HCT116 (cell line): ENCODE measurements around the gene SLC43A3. TPM values are rescaled to one million over a fixed set of nuclear protein-coding genes. Genes with fewer than 3 reads are reported as not detected.

Experiments
- ATAC-seq: fragments of 200-7000 bp; cut with Tn5 transposase; 2 replicates; pipeline ENCODE4 v1.9.1; 2020; ENCODE audit warnings: mild to moderate bottlenecking, moderate library complexity
- BruUV-seq: library from RNA; stranded (reverse); fragments of 400-500 nt; replicated peaks from 2 replicates; lab custom pipeline; 2021; lab: Mats Ljungman, UMichigan
- CTCF ChIA-PET: fragments of 300-600 bp; sonication (Branson Sonifier 250); formaldehyde crosslinking; loops from one replicate; lab custom pipeline; 2021; ENCODE audit warnings: antibody characterized with exemption; lab: Charles Lee
- POLR2A ChIA-PET: fragments of 300-600, 350-600 bp; sonication (Branson Sonifier 250); formaldehyde crosslinking; loops from one replicate; lab custom pipeline; 2021; ENCODE audit warnings: antibody characterized with exemption; lab: Charles Lee
- RAD21 ChIA-PET, 2 experiments: fragments of 300-600 bp; sonication (Branson Sonifier 250); formaldehyde crosslinking; loops; one replicate each; lab custom pipeline; 2023; ENCODE audit warnings: low total read pairs in 2 of 2; ENCODE audit not compliant: uncharacterized antibody in 2 of 2, unreplicated experiment in 2 of 2, low non-redundant PET in 1 of 2; lab: Charles Lee
- DNase-seq: peaks from one replicate; pipeline ENCODE4 v3.0.0-alpha.2; 2010; ENCODE audit warnings: low read depth, low spot score
- H2AFZ ChIP-seq: fragments of 200-600 bp; shearing (Covaris generic), sonication (generic); 2 replicates; pipeline ENCODE4 v1.6.1; 2017; ENCODE audit warnings: low read depth, mixed run types, mixed read lengths, antibody characterized with exemption, low read length; ENCODE audit not compliant: poor library complexity, severe bottlenecking
- H3K27ac ChIP-seq: 2 replicates; pipeline ENCODE4 v1.5.1; 2012; ENCODE audit warnings: low read depth, low read length
- H3K27me3 ChIP-seq: fragments of 200-600 bp; sonication (generic); 2 replicates; pipeline ENCODE4 v1.6.1; 2016; ENCODE audit warnings: mixed run types, low read length, mixed read lengths; ENCODE audit not compliant: insufficient read depth
- H3K36me3 ChIP-seq, 2 experiments: fragments of 200-500 bp in 1 of 2; fragments of 200-600 bp in 1 of 2; sonication (Bioruptor generic) in 1 of 2; sonication (generic) in 1 of 2; 2 replicates each; pipeline versions ENCODE4 v1.5.1 to v1.6.1; 2014 to 2016; ENCODE audit warnings: low read length in 2 of 2, inconsistent platforms in 1 of 2, mixed read lengths in 1 of 2, mixed run types in 1 of 2; ENCODE audit not compliant: insufficient read depth in 2 of 2, control insufficient read depth in 1 of 2
- H3K4me1 ChIP-seq, 2 experiments: fragments of 200-600 bp in 1 of 2; sonication (generic) in 1 of 2; 2 replicates each; pipeline versions ENCODE4 v1.5.1 to v1.6.1; 2012 to 2017; ENCODE audit warnings: low read length in 2 of 2, inconsistent platforms in 1 of 2, mild to moderate bottlenecking in 1 of 2, mixed read lengths in 1 of 2, mixed run types in 1 of 2, moderate library complexity in 1 of 2; ENCODE audit not compliant: insufficient read depth in 2 of 2, control insufficient read depth in 1 of 2
- H3K4me2 ChIP-seq: fragments of 200-600 bp; sonication (generic); 2 replicates; pipeline ENCODE4 v1.6.1; 2017; ENCODE audit warnings: mixed run types, low read length, mixed read lengths
- H3K4me3 ChIP-seq, 2 experiments: fragments of 200-600 bp in 1 of 2; sonication (generic) in 1 of 2; replicated peaks in 1 of 2; 2 replicates each; pipeline ENCODE4 v1.5.1; 2011 to 2016; ENCODE audit warnings: low read length in 2 of 2, control low read depth in 1 of 2, low read depth in 1 of 2, mild to moderate bottlenecking in 1 of 2, mixed read lengths in 1 of 2, mixed run types in 1 of 2
- H3K79me2 ChIP-seq: fragments of 200-600 bp; sonication (generic); 2 replicates; pipeline ENCODE4 v1.6.1; 2017; ENCODE audit warnings: mild to moderate bottlenecking, mixed run types, low read length, moderate library complexity, mixed read lengths; ENCODE audit not compliant: insufficient read depth
- H3K9ac ChIP-seq: fragments of 200-600 bp; sonication (generic); 2 replicates; pipeline ENCODE4 v1.6.1; 2016; ENCODE audit warnings: low read length, mixed read lengths
- H3K9me2 ChIP-seq: fragments of 200-600 bp; sonication (generic), shearing (Covaris generic); 2 replicates; pipeline ENCODE4 v1.6.1; 2017; ENCODE audit warnings: mixed run types, mild to moderate bottlenecking, moderate library complexity; ENCODE audit not compliant: insufficient read depth
- H3K9me3 ChIP-seq, 2 experiments: fragments of 200-500 bp in 1 of 2; fragments of 200-600 bp in 1 of 2; sonication (Bioruptor generic) in 1 of 2; sonication (generic) in 1 of 2; 2 replicates each; pipeline ENCODE4 v1.6.1; 2014 to 2017; ENCODE audit warnings: low read length in 2 of 2, mixed read lengths in 2 of 2, inconsistent platforms in 1 of 2, low read depth in 1 of 2, mild to moderate bottlenecking in 1 of 2, mixed run types in 1 of 2, moderate library complexity in 1 of 2; ENCODE audit not compliant: control insufficient read depth in 1 of 2, insufficient read depth in 1 of 2
- H4K20me1 ChIP-seq: fragments of 200-600 bp; sonication (generic), shearing (Covaris generic); 2 replicates; pipeline ENCODE4 v1.6.1; 2017; ENCODE audit warnings: mixed run types, mild to moderate bottlenecking, moderate library complexity; ENCODE audit not compliant: insufficient read depth
- CEBPB ChIP-seq: IDR thresholded peaks from 2 replicates; pipeline ENCODE4 v1.6.1; 2012; ENCODE audit warnings: low read depth
- ELF1 ChIP-seq: IDR thresholded peaks from 2 replicates; pipeline ENCODE4 v1.6.1; 2012; ENCODE audit warnings: low read depth, borderline replicate concordance
- EZH2phosphoT487 ChIP-seq: fragments of 200-600 bp; IDR thresholded peaks from 2 replicates; pipeline ENCODE4 v1.6.1; 2018; ENCODE audit warnings: antibody characterized with exemption, borderline replicate concordance
- FOSL1 ChIP-seq: IDR thresholded peaks from 2 replicates; pipeline ENCODE4 v1.6.1; 2012; ENCODE audit warnings: low read depth
- JUND ChIP-seq: IDR thresholded peaks from 2 replicates; pipeline ENCODE4 v1.6.1; 2012
- POLR2A ChIP-seq: IDR thresholded peaks from 2 replicates; pipeline ENCODE4 v1.7.0; 2011; ENCODE audit warnings: borderline replicate concordance; ENCODE audit not compliant: insufficient read depth, insufficient read length; ENCODE audit errors: extremely low read depth
- POLR2AphosphoS5 ChIP-seq: IDR thresholded peaks from 2 replicates; pipeline ENCODE4 v1.6.1; 2011; ENCODE audit warnings: mild to moderate bottlenecking, low read depth, low read length, moderate library complexity
- RAD21 ChIP-seq: IDR thresholded peaks from 2 replicates; pipeline ENCODE4 v1.6.1; 2012; ENCODE audit warnings: low read depth, mild to moderate bottlenecking
- SIN3A ChIP-seq: IDR thresholded peaks from 2 replicates; pipeline ENCODE4 v1.6.1; 2012; ENCODE audit warnings: low read depth
- SP1 ChIP-seq: IDR thresholded peaks from 2 replicates; pipeline ENCODE4 v1.6.1; 2012; ENCODE audit warnings: low read depth
- SRF ChIP-seq: IDR thresholded peaks from 2 replicates; pipeline ENCODE4 v1.6.1; 2012; ENCODE audit warnings: low read depth
- TCF7L2 ChIP-seq: IDR thresholded peaks from 2 replicates; pipeline ENCODE4 v1.7.0; 2011; ENCODE audit warnings: borderline replicate concordance, inconsistent platforms; ENCODE audit not compliant: insufficient read depth, insufficient read length; ENCODE audit errors: extremely low read depth
- YY1 ChIP-seq: IDR thresholded peaks from 2 replicates; pipeline ENCODE4 v1.6.1; 2011; ENCODE audit warnings: low read length, low read depth, moderate library complexity, mild to moderate bottlenecking; ENCODE audit not compliant: insufficient replicate concordance; ENCODE audit errors: extremely low read depth
- ZFX ChIP-seq: fragments of 450-650 bp; IDR thresholded peaks from 2 replicates; pipeline ENCODE4 v1.6.1; 2017
- ZNF274 ChIP-seq: fragments of 200-500 bp; sonication (Bioruptor generic); IDR thresholded peaks from 2 replicates; pipeline ENCODE4 v1.6.1; 2014; ENCODE audit warnings: mild to moderate bottlenecking, low read depth, low read length, inconsistent platforms
- intact Hi-C: fragments of 100-400 bp; cut with micrococcal nuclease; formaldehyde crosslinking; loops from 2 replicates; pipeline ENCODE4 v1.10.0; 2022
- total RNA-seq: library from RNA; stranded (reverse); gene quantifications from one replicate; pipeline ENCODE4 v1.2.1, GENCODE V29; 2021; ENCODE audit not compliant: unreplicated experiment
- TF ChIP-seq, protein P1 (sequence below): IDR thresholded peaks from 2 replicates; pipeline ENCODE4 v1.6.1; 2012
- TF ChIP-seq, protein P2 (sequence below), 3 experiments: fragments of 200-600 bp in 1 of 3; sonication (generic) in 1 of 3; IDR thresholded peaks in 2 of 3; conservative IDR thresholded peaks in 1 of 3; 2 replicates each; pipeline ENCODE4 v1.5.1; 2012 to 2017; ENCODE audit warnings: low read depth in 2 of 3, low read length in 2 of 3, antibody characterized with exemption in 1 of 3, borderline replicate concordance in 1 of 3, control low read depth in 1 of 3, mild to moderate bottlenecking in 1 of 3, mixed read lengths in 1 of 3, mixed run types in 1 of 3, moderate library complexity in 1 of 3; ENCODE audit not compliant: insufficient read depth in 1 of 3
- TF ChIP-seq, protein P3 (sequence below): IDR thresholded peaks from 2 replicates; pipeline ENCODE4 v1.6.1; 2012

Gene SLC43A3
- total RNA-seq, 1 experiment from 2014 or later = 36.9 TPM

DNA sequence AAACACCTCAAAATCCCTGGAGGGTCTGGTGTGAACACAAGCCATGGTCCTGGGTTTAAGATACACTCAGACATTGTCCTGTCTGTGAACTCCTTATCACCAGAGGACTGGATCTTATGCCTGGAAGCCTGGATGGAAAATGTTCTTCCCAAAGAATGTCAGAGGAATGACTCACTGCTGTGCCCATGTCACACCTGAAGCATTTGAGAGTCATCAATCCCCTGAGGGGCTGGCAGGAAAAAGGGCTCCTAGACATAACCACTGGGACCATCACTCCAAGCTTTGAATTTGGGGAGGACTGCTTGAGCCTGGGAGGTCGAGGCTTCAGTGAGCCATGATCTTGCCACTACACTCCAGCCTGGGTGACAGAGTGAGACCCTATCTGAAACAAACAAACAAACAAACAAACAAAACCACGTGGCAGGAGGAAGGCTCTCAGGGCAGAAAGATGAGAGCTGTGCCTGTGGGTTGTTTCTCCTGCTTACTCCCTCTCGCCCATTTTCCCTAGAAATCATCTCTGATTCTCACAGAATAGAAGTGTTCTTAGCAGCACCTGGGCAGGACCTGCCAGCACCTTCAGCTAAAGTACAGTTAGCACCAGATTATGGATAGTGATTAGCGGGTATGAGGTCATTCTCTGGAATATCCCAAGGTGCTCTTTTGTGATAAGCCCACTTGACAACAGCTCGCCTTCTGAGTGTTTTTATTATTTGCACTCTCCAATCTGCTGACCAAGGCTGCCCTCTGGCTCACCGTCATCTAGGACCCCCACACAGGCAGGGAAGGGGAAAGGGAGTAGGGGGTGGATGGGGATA lies 24.5 kb downstream of the SLC43A3 start:
- ATAC-seq (peak; percentile 76), DNase-seq (peak; percentile 48)

DNA sequence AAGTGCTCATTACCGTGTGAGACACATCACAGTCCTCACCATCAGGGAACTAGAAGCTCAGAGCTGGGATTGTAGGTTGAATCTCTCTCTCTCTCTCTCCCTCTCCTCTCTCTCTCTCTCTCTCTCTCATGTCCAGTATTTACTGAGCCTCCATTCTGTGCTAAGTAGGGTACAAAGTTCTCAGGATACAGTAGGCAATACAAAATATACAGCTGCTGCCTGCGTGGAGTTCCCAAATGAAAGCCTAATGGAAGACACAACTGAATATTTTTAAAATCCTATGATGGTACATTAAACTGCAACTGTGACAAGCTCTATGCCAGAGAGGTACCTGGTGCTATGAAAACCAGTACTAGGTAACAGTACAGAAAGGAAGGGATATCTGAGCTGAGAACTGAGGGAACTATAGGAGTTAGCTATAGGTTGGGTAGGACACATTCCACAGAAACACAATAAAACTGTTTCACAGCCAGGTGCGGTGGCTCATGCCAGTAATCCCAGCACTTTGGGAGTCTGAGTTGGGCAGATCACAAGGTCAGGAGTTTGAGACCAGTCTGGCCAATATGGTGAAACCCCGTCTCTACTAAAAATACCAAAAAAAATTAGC lies 26.8 kb downstream of the SLC43A3 start:
- no peaks in the 10 kb centered on the region for H3K9me2 ChIP-seq
- H3K4me1 ChIP-seq = peaks cover 7 to 16% of the 10 kb centered on the region in 2 experiments
- H3K27me3 ChIP-seq = peaks cover 9% of the 10 kb centered on the region; the same call in 1 of the 2 replicates
- H2AFZ ChIP-seq = no peak overlapping the region
- DNase-seq = no peak
- ChIA-PET POLR2A (no interaction called here), RAD21 (no interaction called here), CTCF (no interaction called here)
- no peaks in the 10 kb centered on the region for H3K36me3 ChIP-seq
- H3K27ac ChIP-seq = no peak overlapping the region
- H3K4me3 ChIP-seq = no peak overlapping the region
- intact Hi-C loops = no loop called here
- H4K20me1 ChIP-seq = no peaks in the 10 kb centered on the region
- ATAC-seq = no peak
- no peak overlapping the region for H3K4me2 ChIP-seq
- no TSS peak for BruUV-seq
- H3K9me3 ChIP-seq = no peaks in the 10 kb centered on the region
- no peak overlapping the region for H3K9ac ChIP-seq
- no peaks in the 10 kb centered on the region for H3K79me2 ChIP-seq
- TF ChIP-seq, protein P1, sequence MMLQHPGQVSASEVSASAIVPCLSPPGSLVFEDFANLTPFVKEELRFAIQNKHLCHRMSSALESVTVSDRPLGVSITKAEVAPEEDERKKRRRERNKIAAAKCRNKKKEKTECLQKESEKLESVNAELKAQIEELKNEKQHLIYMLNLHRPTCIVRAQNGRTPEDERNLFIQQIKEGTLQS = no peak
- TF ChIP-seq, protein P2, sequence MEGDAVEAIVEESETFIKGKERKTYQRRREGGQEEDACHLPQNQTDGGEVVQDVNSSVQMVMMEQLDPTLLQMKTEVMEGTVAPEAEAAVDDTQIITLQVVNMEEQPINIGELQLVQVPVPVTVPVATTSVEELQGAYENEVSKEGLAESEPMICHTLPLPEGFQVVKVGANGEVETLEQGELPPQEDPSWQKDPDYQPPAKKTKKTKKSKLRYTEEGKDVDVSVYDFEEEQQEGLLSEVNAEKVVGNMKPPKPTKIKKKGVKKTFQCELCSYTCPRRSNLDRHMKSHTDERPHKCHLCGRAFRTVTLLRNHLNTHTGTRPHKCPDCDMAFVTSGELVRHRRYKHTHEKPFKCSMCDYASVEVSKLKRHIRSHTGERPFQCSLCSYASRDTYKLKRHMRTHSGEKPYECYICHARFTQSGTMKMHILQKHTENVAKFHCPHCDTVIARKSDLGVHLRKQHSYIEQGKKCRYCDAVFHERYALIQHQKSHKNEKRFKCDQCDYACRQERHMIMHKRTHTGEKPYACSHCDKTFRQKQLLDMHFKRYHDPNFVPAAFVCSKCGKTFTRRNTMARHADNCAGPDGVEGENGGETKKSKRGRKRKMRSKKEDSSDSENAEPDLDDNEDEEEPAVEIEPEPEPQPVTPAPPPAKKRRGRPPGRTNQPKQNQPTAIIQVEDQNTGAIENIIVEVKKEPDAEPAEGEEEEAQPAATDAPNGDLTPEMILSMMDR (IDR thresholded peaks at IDR 0.05 in 2 of 3, conservative IDR thresholded peaks at IDR 0.05 in 1 of 3; ENCODE audit: borderline replicate concordance in 1 of 3, insufficient read depth in 1 of 3, low read depth in 2 of 3, low read length in 2 of 3) = no peak
- TF ChIP-seq POLR2A = no peak
- TF ChIP-seq YY1 = no peak
- TF ChIP-seq EZH2phosphoT487 = no peak
- no peak for TF ChIP-seq TCF7L2
- no peak for TF ChIP-seq SP1
- TF ChIP-seq POLR2AphosphoS5 = no peak
- no peak for TF ChIP-seq ZFX
- no peak for TF ChIP-seq JUND
- TF ChIP-seq RAD21 = no peak
- no peak for TF ChIP-seq ZNF274
- TF ChIP-seq ELF1 = no peak
- no peak for TF ChIP-seq FOSL1
- no peak for TF ChIP-seq SRF
- TF ChIP-seq SIN3A = no peak

More for the DNA sequence above, 24.5 kb downstream of the SLC43A3 start:
- Histone ChIP-seq H3K27ac (no peak overlapping the region), H3K4me1 (peaks cover 7 to 16% of the 10 kb centered on the region in 2 experiments), H2AFZ (no peak overlapping the region), H3K9ac (0 out of 2 replicates have a peak overlapping the region, but pooled peaks have one; percentile 24), H4K20me1 (no peaks in the 10 kb centered on the region), H3K79me2 (no peaks in the 10 kb centered on the region), H3K9me3 (no peaks in the 10 kb centered on the region), H3K36me3 (no peaks in the 10 kb centered on the region), H3K27me3 (peaks cover 9% of the 10 kb centered on the region; the same call in 1 of the 2 replicates), H3K4me2 (peak overlapping the region; percentile 52), H3K9me2 (no peaks in the 10 kb centered on the region), H3K4me3 (no peak overlapping the region)
- BruUV-seq = no TSS peak
- POLR2A ChIA-PET = interaction anchor here (0.6 kb wide), 1 partner anchor 78 kb away, joined by 4 read pairs; no protein-coding TSS in a partner anchor
- RAD21 ChIA-PET = no interaction called here
- CTCF ChIA-PET = no interaction called here
- TF ChIP-seq SP1 (peak; percentile 48), CEBPB (no peak), FOSL1 (peak; percentile 86), JUND (peak; percentile 78)
- TF ChIP-seq, protein P3, sequence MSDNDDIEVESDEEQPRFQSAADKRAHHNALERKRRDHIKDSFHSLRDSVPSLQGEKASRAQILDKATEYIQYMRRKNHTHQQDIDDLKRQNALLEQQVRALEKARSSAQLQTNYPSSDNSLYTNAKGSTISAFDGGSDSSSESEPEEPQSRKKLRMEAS = 0 out of 2 replicates have a peak, but pooled peaks have one; percentile 50
- intact Hi-C loops = no loop called here
